Liver (tissue), 9 donors: ENCODE data around the gene DNAJC12. TPM values are rescaled to one million over a fixed set of nuclear protein-coding genes. Genes with fewer than 3 reads are reported as not detected.

Source experiments
- DNase-seq: peaks from one replicate; pipeline ENCODE4 v3.0.0-alpha.2; 2017; ENCODE audit warnings: low spot score
- H3K27ac ChIP-seq, 2 donors: one replicate each; pipeline ENCODE4 v1.7.0; 2013; ENCODE audit warnings: inconsistent platforms in 2 of 2, low read length in 2 of 2, control low read depth in 1 of 2, low read depth in 1 of 2, mild to moderate bottlenecking in 1 of 2
- H3K27me3 ChIP-seq, 4 donors: one replicate each; pipeline versions ENCODE4 v1.6.1 to v1.7.0; 2013; ENCODE audit warnings: low read length in 3 of 4, inconsistent platforms in 1 of 4, mild to moderate bottlenecking in 1 of 4, moderate library complexity in 1 of 4; ENCODE audit not compliant: control insufficient read depth in 4 of 4, insufficient read depth in 4 of 4
- H3K36me3 ChIP-seq, 4 donors: one replicate each; pipeline versions ENCODE4 v1.6.1 to v1.7.0; 2013; ENCODE audit warnings: low read length in 3 of 4, mild to moderate bottlenecking in 3 of 4, low read depth in 1 of 4, moderate library complexity in 1 of 4; ENCODE audit not compliant: control insufficient read depth in 4 of 4, insufficient read depth in 3 of 4
- H3K4me1 ChIP-seq, 4 donors: one replicate each; pipeline versions ENCODE4 v1.6.1 to v1.7.0; 2013; ENCODE audit warnings: low read length in 3 of 4, mild to moderate bottlenecking in 3 of 4, moderate library complexity in 1 of 4; ENCODE audit not compliant: control insufficient read depth in 4 of 4, insufficient read depth in 4 of 4
- H3K4me3 ChIP-seq, 3 donors: one replicate each; pipeline versions ENCODE4 v1.6.1 to v1.7.0; 2013; ENCODE audit warnings: low read length in 3 of 3, control low read depth in 1 of 3, low read depth in 1 of 3, mild to moderate bottlenecking in 1 of 3
- H3K9ac ChIP-seq, 2 donors: one replicate each; pipeline ENCODE4 v1.7.0; 2013; ENCODE audit warnings: low read length in 2 of 2, mild to moderate bottlenecking in 2 of 2, moderate library complexity in 2 of 2, control low read depth in 1 of 2, low read depth in 1 of 2
- H3K9me3 ChIP-seq, 4 donors: one replicate each; pipeline versions ENCODE4 v1.6.1 to v1.7.0; 2013; ENCODE audit warnings: low read length in 3 of 4; ENCODE audit not compliant: control insufficient read depth in 4 of 4
- FOXA1 ChIP-seq: IDR thresholded peaks from 2 replicates; pipeline ENCODE4 v1.6.1; 2016; ENCODE audit warnings: antibody characterized with exemption
- GABPA ChIP-seq, 2 donors: IDR thresholded peaks in 1 of 2; conservative IDR thresholded peaks in 1 of 2; 2 replicates each; pipeline ENCODE4 v1.6.1; 2016; ENCODE audit warnings: antibody characterized with exemption in 2 of 2, mild to moderate bottlenecking in 1 of 2, moderate library complexity in 1 of 2
- JUND ChIP-seq, 2 donors: IDR thresholded peaks; 2 replicates each; pipeline ENCODE4 v1.6.1; 2016; ENCODE audit warnings: antibody characterized with exemption in 2 of 2
- NR2F2 ChIP-seq: IDR thresholded peaks from 2 replicates; pipeline ENCODE4 v1.6.1; 2016; ENCODE audit warnings: antibody characterized with exemption
- RAD21 ChIP-seq, 2 donors: IDR thresholded peaks; 2 replicates each; pipeline ENCODE4 v1.6.1; 2016; ENCODE audit warnings: antibody characterized with exemption in 2 of 2, mild to moderate bottlenecking in 2 of 2
- RXRA ChIP-seq, 2 donors: IDR thresholded peaks; 2 replicates each; pipeline ENCODE4 v1.6.1; 2017 to 2018; ENCODE audit warnings: antibody characterized with exemption in 2 of 2, mild to moderate bottlenecking in 1 of 2
- SP1 ChIP-seq: IDR thresholded peaks from 2 replicates; pipeline ENCODE4 v1.6.1; 2018; ENCODE audit warnings: antibody characterized with exemption, mild to moderate bottlenecking
- TAF1 ChIP-seq: conservative IDR thresholded peaks from 2 replicates; pipeline ENCODE4 v1.6.1; 2016; ENCODE audit warnings: antibody characterized with exemption, mild to moderate bottlenecking
- YY1 ChIP-seq: IDR thresholded peaks from 2 replicates; pipeline ENCODE4 v1.6.1; 2016; ENCODE audit warnings: antibody characterized with exemption, mild to moderate bottlenecking
- WGBS: extraction: QIAGEN DNeasy Blood & Tissue Kit; methylation state at CpG from one replicate; pipeline ENCODE4 v1.1.7; 2013; 5-methylcytosine and 5-hydroxymethylcytosine counted together
- polyA plus RNA-seq, 2 donors: library from polyadenylated mRNA; stranded (reverse) in 1 of 2; unstranded in 1 of 2; fragments of 200-250 nt in 1 of 2; fragments of >200 nt in 1 of 2; fragmentation: Nextera tagmentation in 1 of 2; extraction: Ambion mirVana in 1 of 2; gene quantifications; one replicate each; pipeline versions ENCODE4 v1.2.1 to v1.2.3, GENCODE V29; 2013 to 2015
- total RNA-seq, 2 donors: library from RNA; depleted of rRNA; stranded (reverse); fragments of >200 nt; gene quantifications; one replicate each; pipeline ENCODE4 v1.2.3, GENCODE V29; 2014
- TF ChIP-seq, protein P1 (sequence below): IDR thresholded peaks from 2 replicates; pipeline ENCODE4 v1.6.1; 2016; ENCODE audit warnings: antibody characterized with exemption
- TF ChIP-seq, protein P2 (sequence below): IDR thresholded peaks from 2 replicates; pipeline ENCODE4 v1.6.1; 2016; ENCODE audit warnings: antibody characterized with exemption
- TF ChIP-seq, protein P3 (sequence below): fragments of 150-350 bp; IDR thresholded peaks from 2 replicates; pipeline ENCODE4 v1.5.1; 2017; ENCODE audit warnings: improper control_type of control experiment, low read depth, low read length; ENCODE audit not compliant: missing input control
- TF ChIP-seq, protein P4 (sequence below): IDR thresholded peaks from 2 replicates; pipeline ENCODE4 v1.6.1; 2016; ENCODE audit warnings: antibody characterized with exemption
- donor health status: healthy.
- donor health status: healthy.
- donor health status: healthy.
- donor health status: healthy.
- donor health status: healthy.

The DNAJC12 gene
- total and polyA plus RNA-seq, 4 donors: 16.4 to 51.3 (median 32.8) TPM

DNA sequence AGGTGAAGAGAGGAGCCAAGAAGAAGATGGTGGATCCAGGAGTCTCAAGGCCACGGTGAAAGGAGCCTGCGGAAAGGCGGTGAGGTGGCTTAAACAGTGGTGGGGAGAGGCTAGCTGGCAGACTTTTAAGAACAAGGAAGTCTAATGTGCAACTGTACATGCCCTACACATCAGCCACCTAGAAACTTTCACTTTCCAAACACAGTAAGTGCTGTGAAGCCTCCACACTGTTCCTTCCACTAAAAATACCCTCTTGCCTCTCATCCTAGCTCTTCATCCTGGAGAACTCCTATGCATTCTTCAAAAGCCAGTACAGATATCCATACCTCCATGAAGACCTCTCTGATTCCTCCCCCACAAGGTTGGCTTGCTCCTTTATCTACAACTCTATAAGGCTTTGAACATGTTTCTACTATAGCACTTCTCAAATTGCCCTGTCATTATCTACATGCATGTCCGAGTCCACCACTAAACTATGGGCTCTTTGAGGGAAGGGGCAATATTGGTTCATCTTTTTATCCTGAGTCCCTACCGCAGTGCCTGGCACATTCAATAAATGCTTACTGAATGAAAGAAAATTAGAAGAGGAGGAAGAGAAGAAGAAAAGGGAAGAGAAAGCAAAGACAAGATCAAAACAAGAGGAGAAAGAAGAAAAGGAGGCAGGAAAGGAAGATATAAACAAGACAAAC lies 54.2 kb downstream of the DNAJC12 start:
- TF ChIP-seq NR2F2 (no peak), GABPA (IDR thresholded peaks at IDR 0.05 in 1 of 2, conservative IDR thresholded peaks at IDR 0.05 in 1 of 2) (no peak), RXRA (IDR thresholded peaks at IDR 0.05) (no peak), RAD21 (IDR thresholded peaks at IDR 0.05) (no peak), FOXA1 (no peak)
- TF ChIP-seq, protein P1, sequence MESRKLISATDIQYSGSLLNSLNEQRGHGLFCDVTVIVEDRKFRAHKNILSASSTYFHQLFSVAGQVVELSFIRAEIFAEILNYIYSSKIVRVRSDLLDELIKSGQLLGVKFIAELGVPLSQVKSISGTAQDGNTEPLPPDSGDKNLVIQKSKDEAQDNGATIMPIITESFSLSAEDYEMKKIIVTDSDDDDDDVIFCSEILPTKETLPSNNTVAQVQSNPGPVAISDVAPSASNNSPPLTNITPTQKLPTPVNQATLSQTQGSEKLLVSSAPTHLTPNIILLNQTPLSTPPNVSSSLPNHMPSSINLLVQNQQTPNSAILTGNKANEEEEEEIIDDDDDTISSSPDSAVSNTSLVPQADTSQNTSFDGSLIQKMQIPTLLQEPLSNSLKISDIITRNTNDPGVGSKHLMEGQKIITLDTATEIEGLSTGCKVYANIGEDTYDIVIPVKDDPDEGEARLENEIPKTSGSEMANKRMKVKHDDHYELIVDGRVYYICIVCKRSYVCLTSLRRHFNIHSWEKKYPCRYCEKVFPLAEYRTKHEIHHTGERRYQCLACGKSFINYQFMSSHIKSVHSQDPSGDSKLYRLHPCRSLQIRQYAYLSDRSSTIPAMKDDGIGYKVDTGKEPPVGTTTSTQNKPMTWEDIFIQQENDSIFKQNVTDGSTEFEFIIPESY: no peak
- WGBS: 85% methylated on average over 5 of the region's 5 CpGs
- no peak for DNase-seq
- H3K27me3 ChIP-seq: no peaks in the 10 kb centered on the region
- no peaks in the 10 kb centered on the region for H3K36me3 ChIP-seq
- no peak overlapping the region for H3K9ac ChIP-seq
- H3K9me3 ChIP-seq: no peaks in the 10 kb centered on the region
- no peak overlapping the region for H3K4me3 ChIP-seq
- no peak overlapping the region for H3K27ac ChIP-seq
- H3K4me1 ChIP-seq: peaks cover 0 to 7% (median 2%) of the 10 kb centered on the region in 4 donors

DNA sequence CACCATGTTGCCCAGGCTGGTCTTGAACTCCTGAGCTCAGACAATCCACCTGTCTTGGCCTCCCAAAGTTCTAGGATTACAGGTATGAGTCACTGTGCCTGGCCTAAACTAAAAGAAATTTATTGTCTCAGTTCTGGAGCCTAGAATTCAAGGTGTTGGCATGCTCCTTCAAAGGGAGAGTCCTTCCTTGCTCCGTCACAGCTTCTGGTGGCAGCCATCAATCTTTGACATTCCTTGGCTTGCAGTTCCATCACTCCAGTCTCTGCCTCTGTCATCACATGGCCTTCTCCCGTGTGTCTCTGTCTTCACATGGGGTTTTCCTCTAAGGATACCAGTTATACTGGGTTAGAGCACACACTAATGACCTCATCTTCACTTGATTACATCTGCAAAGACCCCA lies 55.5 kb downstream of the DNAJC12 start:
- H3K4me1 ChIP-seq: no peaks in the 10 kb centered on the region
- DNase-seq: no peak
- TF ChIP-seq, protein P2, sequence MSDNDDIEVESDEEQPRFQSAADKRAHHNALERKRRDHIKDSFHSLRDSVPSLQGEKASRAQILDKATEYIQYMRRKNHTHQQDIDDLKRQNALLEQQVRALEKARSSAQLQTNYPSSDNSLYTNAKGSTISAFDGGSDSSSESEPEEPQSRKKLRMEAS: no peak
- TF ChIP-seq, protein P3, sequence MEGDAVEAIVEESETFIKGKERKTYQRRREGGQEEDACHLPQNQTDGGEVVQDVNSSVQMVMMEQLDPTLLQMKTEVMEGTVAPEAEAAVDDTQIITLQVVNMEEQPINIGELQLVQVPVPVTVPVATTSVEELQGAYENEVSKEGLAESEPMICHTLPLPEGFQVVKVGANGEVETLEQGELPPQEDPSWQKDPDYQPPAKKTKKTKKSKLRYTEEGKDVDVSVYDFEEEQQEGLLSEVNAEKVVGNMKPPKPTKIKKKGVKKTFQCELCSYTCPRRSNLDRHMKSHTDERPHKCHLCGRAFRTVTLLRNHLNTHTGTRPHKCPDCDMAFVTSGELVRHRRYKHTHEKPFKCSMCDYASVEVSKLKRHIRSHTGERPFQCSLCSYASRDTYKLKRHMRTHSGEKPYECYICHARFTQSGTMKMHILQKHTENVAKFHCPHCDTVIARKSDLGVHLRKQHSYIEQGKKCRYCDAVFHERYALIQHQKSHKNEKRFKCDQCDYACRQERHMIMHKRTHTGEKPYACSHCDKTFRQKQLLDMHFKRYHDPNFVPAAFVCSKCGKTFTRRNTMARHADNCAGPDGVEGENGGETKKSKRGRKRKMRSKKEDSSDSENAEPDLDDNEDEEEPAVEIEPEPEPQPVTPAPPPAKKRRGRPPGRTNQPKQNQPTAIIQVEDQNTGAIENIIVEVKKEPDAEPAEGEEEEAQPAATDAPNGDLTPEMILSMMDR: no peak
- TF ChIP-seq JUND (IDR thresholded peaks at IDR 0.05) (no peak), SP1 (no peak), YY1 (no peak), FOXA1 (no peak), TAF1 (no peak), GABPA (IDR thresholded peaks at IDR 0.05 in 1 of 2, conservative IDR thresholded peaks at IDR 0.05 in 1 of 2) (no peak)
- TF ChIP-seq, protein P4, sequence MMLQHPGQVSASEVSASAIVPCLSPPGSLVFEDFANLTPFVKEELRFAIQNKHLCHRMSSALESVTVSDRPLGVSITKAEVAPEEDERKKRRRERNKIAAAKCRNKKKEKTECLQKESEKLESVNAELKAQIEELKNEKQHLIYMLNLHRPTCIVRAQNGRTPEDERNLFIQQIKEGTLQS: no peak
- H3K4me3 ChIP-seq: no peak overlapping the region
- no peak overlapping the region for H3K27ac ChIP-seq
- H3K36me3 ChIP-seq: no peaks in the 10 kb centered on the region
- H3K27me3 ChIP-seq: no peaks in the 10 kb centered on the region
- no peak overlapping the region for H3K9ac ChIP-seq
- 86% methylated on average over 2 of the region's 2 CpGs for WGBS
- H3K9me3 ChIP-seq: no peaks in the 10 kb centered on the region
